DMS153 treated with DMSO at 0.1 percent for 48 hours (cell line): ENCODE data around the gene DYDC1.
A peak's percentile ranks its signal among the peaks of the same experiment; 100 is the strongest.
"Not testable (repeated sequence)": the region's sequence is repeated elsewhere in the genome, so short reads cannot be mapped to it uniquely, and the experiment has no call there.

Source experiments
- DNase-seq: peaks from one replicate; lab custom pipeline; 2025; ENCODE audit not compliant: unreplicated experiment; lab: John Stamatoyannopoulos, UW

Gene DYDC1

GRCh38 chr10:80344912-80345311 lies 11.6 kb downstream of the DYDC1 start:
- DNase-seq = no peak

GRCh38 chr10:80344276-80344675 lies 12.3 kb downstream of the DYDC1 start:
- DNase-seq = no peak

- no peak for DNase-seq
Observed at GRCh38 chr10:80333983-80334382, 22.6 kb downstream of the DYDC1 start.

- no peak for DNase-seq
Observed at GRCh38 chr10:80324891-80325364, 31.6 kb downstream of the DYDC1 start.

GRCh38 chr10:80324086-80324485 lies 32.5 kb downstream of the DYDC1 start:
- DNase-seq = no peak

GRCh38 chr10:80323311-80323710 lies 33.2 kb downstream of the DYDC1 start:
- no peak for DNase-seq

GRCh38 chr10:80322711-80323110 lies 33.8 kb downstream of the DYDC1 start:
- no peak for DNase-seq

- DNase-seq = no peak
Observed at GRCh38 chr10:80322158-80322557, 34.4 kb downstream of the DYDC1 start.

- DNase-seq = no peak
Observed at GRCh38 chr10:80321183-80321582, 35.4 kb downstream of the DYDC1 start.

- no peak for DNase-seq
Observed at GRCh38 chr10:80320377-80320776, 36.2 kb downstream of the DYDC1 start.

GRCh38 chr10:80319725-80320290 lies 36.7 kb downstream of the DYDC1 start:
- no peak for DNase-seq

- no peak for DNase-seq
Observed at GRCh38 chr10:80319318-80319717, 37.2 kb downstream of the DYDC1 start.

- DNase-seq = no peak
Observed at GRCh38 chr10:80318742-80319141, 37.8 kb downstream of the DYDC1 start.

- no peak for DNase-seq
Observed at GRCh38 chr10:80315391-80315790, 41.2 kb downstream of the DYDC1 start.

- DNase-seq = no peak
Observed at GRCh38 chr10:80313523-80313922, 43.0 kb downstream of the DYDC1 start.

- not testable (repeated sequence) for DNase-seq
Observed at GRCh38 chr10:80305989-80306388, 50.6 kb downstream of the DYDC1 start.

GRCh38 chr10:80296942-80297341 lies 59.6 kb downstream of the DYDC1 start:
- no peak for DNase-seq

GRCh38 chr10:80292607-80293239 lies 63.8 kb downstream of the DYDC1 start:
- no peak for DNase-seq

GRCh38 chr10:80290474-80291220 lies 65.9 kb downstream of the DYDC1 start:
- DNase-seq = no peak

- DNase-seq = peak; percentile 43
Observed at GRCh38 chr10:80289451-80290287, 66.9 kb downstream of the DYDC1 start, which contains the start of gene MAT1A. Gene MAT1A, minus strand, starts transcription at chr10:80289658. Its CDS starts 235 bp downstream, at chr10:80289423.

GRCh38 chr10:80288849-80289248 lies 67.7 kb downstream of the DYDC1 start:
- no peak for DNase-seq
